Stimulated activated CD4-positive, alpha-beta T cell treated with anti-CD3 and anti-CD28 coated beads, Interleukin-2, amount 100 ng/mL, for 4 hours (primary cell): ENCODE results near the gene ZNF653.

ENCODE experiments used
- DNase-seq: peaks from one replicate; pipeline ENCODE4 v3.0.0-alpha.2; 2020; ENCODE audit warnings: low read depth

ZNF653 gene

DNA sequence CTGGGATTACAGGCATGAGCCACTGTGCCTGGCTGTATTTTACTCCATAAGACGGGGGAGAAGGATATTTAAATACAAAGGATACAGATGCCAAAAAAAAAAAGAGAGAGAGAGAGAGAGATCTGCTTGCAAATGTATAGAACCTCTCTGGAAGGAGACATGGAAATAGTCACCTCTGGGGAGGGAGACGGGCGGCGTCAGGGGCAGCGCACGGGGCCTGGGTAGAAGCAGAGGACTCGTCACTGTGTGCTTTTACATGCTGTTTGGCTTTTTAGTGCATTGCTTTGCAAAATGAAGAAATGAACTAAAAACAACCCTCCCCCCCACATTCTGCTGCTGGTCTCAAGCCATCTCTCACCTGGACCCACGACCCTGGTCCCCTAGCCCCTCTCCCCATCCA is 4.8 kb upstream of the ZNF653 start:
- no peak for DNase-seq

GRCh38 chr19:11507370-11508078 is 1.9 kb upstream of the ZNF653 start:
- DNase-seq = no peak

GRCh38 chr19:11506967-11507366 is 1.3 kb upstream of the ZNF653 start:
- DNase-seq = no peak

- DNase-seq = no peak
Observed at GRCh38 chr19:11506101-11506555, 489 bp upstream of the ZNF653 start.

DNA sequence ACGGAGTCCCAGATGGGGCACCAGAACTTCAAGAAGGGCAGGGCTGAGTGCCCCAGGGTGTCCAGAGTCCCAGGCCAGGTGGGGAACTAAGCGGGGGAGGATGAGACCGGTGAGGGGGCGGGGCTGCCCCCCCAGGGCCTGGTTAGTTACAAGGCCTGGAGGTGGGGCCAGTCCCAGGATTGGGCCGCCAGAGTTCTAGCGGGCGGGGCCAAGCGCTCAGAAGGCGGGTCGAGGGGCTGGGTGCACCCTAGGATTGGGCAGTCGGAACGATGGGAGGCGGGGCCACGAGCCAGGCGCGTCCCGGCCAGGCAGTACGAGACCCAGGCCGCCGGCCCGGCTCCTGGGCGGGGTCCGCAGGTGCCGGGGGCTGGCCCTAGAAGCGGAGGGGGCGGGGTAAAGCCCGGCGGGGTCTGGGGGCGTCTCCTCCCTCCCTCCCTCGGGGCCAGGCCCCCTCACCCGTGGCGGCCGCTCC is 571 bp downstream of the ZNF653 start:
- DNase-seq = peak; percentile 94

DNA sequence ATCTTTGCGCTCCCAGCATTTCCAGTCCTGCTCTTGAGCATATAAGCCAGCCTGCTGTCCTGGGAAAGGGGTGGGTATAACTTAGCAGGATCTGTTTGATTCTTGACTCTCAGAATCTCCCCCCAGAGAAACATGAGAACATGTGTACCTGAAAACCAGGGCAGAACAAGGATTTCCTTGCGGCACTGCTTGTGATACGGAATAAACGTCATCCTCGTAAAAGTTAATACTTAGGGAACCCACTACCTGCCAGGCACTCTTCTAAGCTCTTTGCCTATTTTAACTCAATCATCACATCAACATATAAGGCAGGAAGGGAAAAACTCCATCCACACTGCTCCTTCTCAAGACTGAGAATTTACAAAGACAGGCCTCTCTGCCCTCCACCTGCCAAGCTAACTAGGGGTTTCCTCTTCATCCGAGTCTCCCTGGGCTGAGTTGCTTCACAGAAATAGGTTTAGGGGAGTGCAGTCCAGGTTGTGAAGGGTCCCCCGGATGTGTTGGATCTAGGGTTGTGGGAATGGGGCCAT is 1.1 kb downstream of the ZNF653 start:
- DNase-seq = no peak

DNA sequence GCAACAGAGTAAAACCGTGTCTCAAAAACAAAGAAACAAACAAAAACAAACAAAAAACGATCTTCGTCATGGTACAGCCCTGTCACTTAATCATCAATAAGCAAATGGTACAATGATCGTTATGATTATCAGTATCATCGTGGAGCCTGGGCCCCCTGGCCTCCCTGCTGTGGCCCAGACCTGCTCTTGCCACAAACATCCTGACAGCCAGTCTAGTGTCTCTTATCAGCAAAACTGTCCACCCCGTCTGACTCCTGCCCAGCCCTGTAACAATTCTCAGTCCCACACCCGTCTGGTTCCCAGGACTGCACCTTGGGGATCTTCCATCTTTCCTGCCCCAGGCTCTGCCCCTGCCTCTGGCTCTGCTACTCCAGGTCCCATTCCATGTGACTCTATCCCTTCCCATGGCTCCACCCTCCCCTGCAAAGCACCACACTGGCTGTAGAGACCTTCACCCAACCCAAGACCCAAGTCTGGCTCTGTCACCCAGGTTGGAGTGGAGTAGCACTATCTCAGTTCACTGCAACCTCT is 5.7 kb downstream of the ZNF653 start:
- no peak for DNase-seq

GRCh38 chr19:11499220-11499726 is 6.4 kb downstream of the ZNF653 start:
- no peak for DNase-seq

- DNase-seq = peak; percentile 48
Observed at GRCh38 chr19:11496391-11497163, 9.1 kb downstream of the ZNF653 start.

- DNase-seq = no peak
Observed at GRCh38 chr19:11495885-11496284, 9.8 kb downstream of the ZNF653 start.

DNA sequence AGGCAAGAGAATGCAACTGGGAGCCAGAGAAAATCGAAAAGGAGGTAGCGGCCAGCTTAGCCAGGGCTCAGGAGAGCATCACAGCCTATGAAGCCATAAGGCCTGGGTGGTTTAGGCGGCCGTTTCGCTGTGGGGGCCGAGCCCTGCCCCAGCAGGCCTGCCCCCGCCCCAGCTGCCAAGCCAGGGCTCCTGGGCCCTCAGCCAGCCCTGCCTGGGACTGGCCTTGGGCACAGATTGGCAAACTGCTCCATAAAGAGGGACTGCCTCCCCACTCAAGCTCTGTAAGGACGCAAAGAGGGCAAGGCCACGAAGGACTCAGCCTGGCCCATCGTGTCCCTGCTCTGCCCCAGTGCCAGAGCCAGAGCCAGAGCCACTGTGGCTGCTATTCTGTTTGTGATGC is 10.2 kb downstream of the ZNF653 start:
- DNase-seq = no peak

DNA sequence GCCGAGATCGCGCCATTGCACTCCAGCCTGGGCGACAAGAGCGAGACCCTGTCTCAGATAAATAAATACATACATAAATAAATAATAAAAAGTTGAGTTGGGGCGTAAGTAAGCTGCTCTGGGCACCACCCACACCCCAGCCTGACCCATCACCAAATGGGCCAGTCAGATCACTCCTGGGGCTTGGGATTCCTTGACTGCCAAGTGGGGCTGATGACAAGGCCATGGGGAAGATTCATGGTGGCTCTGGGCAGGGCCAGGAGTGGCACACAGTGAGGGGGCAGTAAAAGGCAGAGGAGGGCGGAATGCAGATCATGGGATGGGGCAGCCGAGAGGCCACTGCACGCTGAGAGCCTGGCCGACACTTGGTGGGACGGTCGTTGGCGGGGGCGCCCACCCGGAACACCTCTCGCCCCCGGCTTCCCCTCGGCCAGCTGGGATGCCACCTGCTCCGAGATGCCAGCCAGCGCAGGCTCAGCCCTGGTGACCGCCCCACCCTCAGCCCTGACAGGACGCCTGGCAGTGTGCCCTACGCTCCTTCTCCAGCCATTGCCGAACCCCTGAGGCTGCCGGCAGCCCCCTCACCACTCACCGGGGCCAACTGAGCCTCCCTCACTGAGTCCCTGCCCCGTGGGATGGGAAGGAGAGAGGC is 10.9 kb downstream of the ZNF653 start:
- no peak for DNase-seq

GRCh38 chr19:11489378-11489777 is 16.3 kb downstream of the ZNF653 start:
- DNase-seq = no peak

DNA sequence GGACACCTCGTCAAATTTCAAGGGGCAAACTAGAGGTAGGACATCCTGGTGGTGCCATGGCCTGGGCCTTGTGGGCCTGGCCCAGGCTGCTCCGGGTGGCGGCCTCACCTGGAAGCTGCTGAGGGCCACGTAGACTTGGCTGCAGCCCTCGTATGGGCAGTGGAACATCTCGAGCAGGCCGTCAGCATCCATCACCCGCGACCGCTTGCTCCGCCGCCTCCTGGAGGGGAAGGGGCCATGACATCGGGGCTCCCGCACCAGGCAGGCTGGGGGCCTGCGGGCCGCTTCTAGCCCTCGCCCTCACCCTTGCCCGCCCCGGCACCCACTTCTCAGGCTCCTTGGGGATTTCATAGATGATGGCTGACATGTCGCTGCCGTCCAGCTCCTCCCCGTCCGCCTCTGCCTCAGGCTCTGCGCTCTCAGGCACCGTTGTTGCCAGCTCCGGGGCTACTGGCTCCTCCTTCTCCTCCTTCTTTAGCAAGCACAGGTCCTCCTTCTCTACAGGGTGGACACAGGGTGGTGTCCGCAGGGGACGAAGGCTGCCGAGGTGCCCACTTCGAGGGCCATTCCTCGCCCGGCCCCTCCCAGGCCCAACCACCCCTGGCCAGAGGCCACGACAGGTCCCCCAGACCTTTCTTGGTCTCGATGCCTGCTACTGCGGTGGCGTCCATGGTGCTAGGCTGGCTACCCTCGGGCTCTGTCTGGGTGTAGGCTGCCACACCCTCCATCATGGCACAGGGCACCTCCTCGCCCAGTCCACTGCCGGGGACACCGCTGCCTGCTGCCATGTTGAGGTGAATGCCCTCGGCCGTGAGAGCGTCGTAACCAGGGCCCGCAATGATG is 18.8 kb downstream of the ZNF653 start:
- no peak for DNase-seq

- no peak for DNase-seq
Observed at GRCh38 chr19:11485245-11485837, 20.3 kb downstream of the ZNF653 start.

DNA sequence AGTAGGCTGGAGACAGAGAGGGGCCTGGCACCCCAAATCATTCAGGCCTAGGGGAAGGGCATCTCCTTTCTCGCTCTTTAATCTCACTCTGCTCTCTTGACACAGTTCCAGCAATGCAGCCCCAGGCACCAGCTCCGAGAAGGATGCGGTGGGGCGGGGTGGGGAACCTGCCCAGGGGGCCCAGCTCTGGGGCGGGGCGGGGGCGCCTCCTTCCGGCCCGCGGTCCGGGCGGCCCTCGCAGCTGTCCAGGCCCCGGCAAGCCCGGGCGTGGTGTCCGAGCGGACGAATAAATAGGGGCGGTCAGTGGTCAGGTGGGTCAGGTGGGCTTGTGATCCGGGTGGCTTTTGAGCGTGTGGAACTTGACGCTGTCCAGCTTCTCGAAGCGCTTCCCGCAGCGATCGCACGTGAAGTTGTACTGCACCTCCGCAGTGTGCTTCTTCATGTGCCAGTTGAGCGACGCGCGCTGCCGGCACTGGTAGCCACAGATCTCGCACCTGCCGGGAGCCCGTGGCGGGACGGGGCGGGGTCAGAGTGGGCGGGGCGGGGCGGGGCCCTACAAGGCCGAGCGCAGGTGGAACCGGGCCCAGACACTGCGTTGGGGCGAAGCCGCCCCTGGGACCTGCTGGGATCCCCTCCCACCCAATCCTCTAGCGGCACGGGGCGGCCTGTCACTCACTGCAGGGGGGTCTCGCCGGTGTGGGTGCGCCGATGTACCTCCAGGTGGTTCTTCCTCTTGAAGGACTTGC is 22.1 kb downstream of the ZNF653 start:
- no peak for DNase-seq

DNA sequence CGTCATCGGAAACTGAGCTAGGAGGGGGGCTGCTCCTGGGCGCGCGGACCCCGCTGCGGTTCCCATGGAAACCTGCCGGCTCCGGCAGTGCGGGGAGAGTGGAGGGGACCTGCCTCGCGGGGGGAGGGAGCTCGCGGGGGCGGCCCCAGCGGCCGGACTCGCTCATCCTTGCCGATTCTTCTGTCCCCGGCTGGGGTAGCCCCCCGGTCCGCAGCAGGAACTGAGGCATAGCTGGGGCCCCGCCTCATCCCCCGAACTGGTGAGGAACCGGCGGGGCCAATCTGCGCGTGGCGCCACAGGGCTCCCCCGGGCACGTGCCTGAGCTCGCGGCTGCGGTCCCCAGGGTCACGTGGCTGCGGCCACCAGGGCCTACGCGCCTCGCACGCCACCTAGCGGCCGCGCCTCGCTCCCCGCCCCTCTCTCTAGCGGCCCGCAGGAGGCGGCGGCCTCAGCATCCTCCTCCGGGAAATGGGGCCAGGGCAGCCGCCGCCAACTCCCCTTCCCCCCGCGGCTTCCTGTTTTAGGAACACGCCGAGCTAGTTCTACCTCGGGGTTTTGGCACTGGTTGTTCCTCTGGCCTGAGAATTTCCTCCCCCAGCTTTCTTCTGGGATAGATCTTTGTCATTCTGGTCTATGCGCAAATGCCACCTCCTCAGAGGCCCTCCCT is 23.1 kb downstream of the ZNF653 start:
- DNase-seq = peak; percentile 71

DNA sequence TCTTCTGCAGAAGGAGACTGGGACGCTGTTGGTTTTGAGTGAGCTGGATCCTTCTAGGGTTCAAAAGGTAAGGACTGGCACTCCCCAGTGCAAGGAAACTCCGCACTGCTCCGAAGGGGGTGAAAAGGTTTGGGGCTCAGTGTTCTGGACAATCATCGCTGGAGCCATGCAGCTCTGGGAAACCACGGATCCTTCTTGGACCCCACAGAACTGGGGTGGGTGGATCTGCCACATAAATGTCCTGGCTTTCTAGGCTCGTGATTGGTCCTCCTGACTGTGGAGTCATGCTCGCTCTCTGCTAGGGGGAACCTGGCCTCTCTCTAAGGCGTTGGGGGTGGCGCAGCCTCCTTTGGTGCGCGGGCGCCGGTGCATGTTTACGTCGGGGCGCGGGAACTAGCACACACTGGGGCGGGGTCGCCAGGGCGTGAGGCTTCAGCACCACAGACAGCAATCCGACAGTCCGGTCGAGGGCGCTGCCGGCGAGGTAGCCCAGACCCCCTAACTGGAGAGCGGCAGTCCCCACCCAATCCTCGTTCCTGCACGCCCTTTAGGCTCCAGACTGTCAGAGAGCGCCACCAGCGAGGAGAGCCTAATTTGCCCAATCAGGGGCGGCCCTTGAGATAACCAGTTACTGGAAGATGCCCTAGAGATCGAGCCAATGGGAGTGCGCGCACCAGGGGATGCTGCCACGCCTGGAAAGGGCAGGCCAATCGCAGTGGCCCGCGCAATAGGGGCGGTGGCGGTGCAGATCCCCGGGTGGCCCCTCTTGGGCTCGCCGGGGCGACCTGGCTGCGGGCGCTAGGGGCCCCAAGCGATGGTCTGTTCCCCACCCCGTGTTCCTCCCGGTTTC is 23.9 kb downstream of the ZNF653 start:
- peak; percentile 66 for DNase-seq
